ENCODE measurements around the gene SPSB3.

DNA sequence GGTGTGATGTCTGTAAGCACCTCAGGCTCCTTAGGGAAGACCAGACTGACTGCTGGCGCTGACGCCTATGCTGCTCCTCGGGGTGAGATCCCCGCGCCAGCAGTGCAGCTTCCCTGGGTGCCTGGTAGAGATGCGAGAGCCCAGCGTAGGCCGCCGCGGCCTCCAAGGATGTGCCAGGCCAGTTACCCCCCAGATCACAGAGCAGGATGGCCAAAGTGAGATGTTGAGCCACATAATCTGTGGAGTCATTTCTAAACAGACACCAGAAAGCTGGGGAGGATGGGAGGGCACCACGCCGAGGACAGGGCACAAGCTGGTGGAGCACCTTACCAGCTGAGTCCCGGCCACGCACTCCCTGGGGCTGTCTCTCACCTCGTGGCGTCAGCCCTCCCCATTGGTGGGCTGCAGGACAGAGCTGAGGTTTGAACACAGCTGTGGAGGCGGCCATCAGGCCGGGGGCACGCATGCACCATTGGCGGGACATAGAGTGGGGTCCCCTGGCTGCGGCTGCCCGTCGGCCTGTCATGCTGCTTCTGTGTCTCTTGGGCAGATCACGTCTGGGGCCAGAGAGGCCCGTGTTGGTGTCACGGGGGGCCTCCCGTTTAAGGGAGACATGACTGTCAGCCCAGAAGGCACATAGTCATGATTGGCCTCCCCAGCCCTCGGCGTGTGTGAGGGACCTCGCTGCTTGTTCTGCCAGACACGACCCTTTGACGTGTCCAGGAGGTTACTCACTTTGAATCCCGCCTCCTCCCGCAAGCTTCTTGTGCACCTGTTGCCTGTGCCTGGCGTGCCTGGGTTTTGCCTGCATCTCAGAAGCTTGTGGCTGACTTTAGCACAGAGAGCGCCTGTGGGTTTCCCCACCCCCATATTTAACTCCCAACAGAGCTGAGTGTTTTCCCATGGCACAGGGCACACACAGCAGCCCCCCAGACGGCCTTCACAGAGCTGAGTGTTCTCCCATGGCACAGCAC lies 54.4 kb downstream of the SPSB3 start:
- TF ChIP-seq POLR2A (IDR thresholded peaks at IDR 0.05) (no peak), CTCF (IDR thresholded peaks at IDR 0.05 in 4 of 5, conservative IDR thresholded peaks at IDR 0.05 in 1 of 5) (no peak)

Measured in gastrocnemius medialis (tissue), 4 donors.